HG03575 (cell line): ENCODE measurements around the gene KIF25.
"Not testable (repeated sequence)": the region's sequence is repeated elsewhere in the genome, so short reads cannot be mapped to it uniquely, and the experiment has no call there.

Experiments
- ATAC-seq: cut with Tn5 transposase; IDR thresholded peaks from one replicate; pipeline ENCODE4 v1.9.1; 2021; ENCODE audit not compliant: unreplicated experiment, insufficient number of reproducible peaks, low FRiP score; ENCODE audit errors: extremely low read depth

The KIF25 gene

GRCh38 chr6:167973148-167973885 is 24.2 kb upstream of the KIF25 start:
- no peak for ATAC-seq

GRCh38 chr6:167974640-167975344 is 22.7 kb upstream of the KIF25 start:
- no peak for ATAC-seq

GRCh38 chr6:167975458-167975857 is 22.0 kb upstream of the KIF25 start:
- no peak for ATAC-seq

GRCh38 chr6:167976116-167976657 is 21.3 kb upstream of the KIF25 start:
- ATAC-seq, result not testable (repeated sequence)

GRCh38 chr6:167976708-167977107 is 20.8 kb upstream of the KIF25 start:
- ATAC-seq, result no peak

- ATAC-seq, result no peak
These were observed 19.6 kb upstream of the KIF25 start for GRCh38 chr6:167977717-167978467.

- ATAC-seq, result no peak
These were observed 18.9 kb upstream of the KIF25 start for GRCh38 chr6:167978607-167979006.

GRCh38 chr6:167979436-167980139 is 17.9 kb upstream of the KIF25 start:
- no peak for ATAC-seq

- ATAC-seq, result no peak
These were observed 16.4 kb upstream of the KIF25 start for GRCh38 chr6:167980911-167981580.

GRCh38 chr6:167981916-167982462 is 15.5 kb upstream of the KIF25 start:
- ATAC-seq, result no peak

- no peak for ATAC-seq
These were observed 13.2 kb upstream of the KIF25 start for GRCh38 chr6:167984144-167984719.

GRCh38 chr6:167984876-167985604 is 12.4 kb upstream of the KIF25 start:
- ATAC-seq, result no peak

- no peak for ATAC-seq
These were observed 11.4 kb upstream of the KIF25 start for GRCh38 chr6:167985911-167986595.

GRCh38 chr6:167987396-167988153 is 9.9 kb upstream of the KIF25 start:
- no peak for ATAC-seq

- no peak for ATAC-seq
These were observed 9.3 kb upstream of the KIF25 start for GRCh38 chr6:167988154-167988495.
